HG03469 (cell line): ENCODE data around the gene PRDM10.

Source experiments
- ATAC-seq: cut with Tn5 transposase; IDR thresholded peaks from one replicate; pipeline ENCODE4 v1.9.1; 2021; ENCODE audit warnings: mild to moderate bottlenecking, moderate library complexity, moderate number of reproducible peaks; ENCODE audit not compliant: unreplicated experiment

Gene PRDM10

GRCh38 chr11:129854232-129854805 lies 148.3 kb downstream of the PRDM10 start:
- no peak for ATAC-seq

GRCh38 chr11:129853518-129854231 lies 149.0 kb downstream of the PRDM10 start:
- ATAC-seq = no peak

- no peak for ATAC-seq
Observed at GRCh38 chr11:129852125-129852740, 150.4 kb downstream of the PRDM10 start.
